B cell (primary cell): ENCODE measurements around the gene TUBB2A. TPM values are rescaled to one million over a fixed set of nuclear protein-coding genes. Genes with fewer than 3 reads are reported as not detected.

ENCODE experiments used
- ATAC-seq: fragments of 200-7000 bp; cut with Tn5 transposase; one replicate; pipeline ENCODE4 v1.10.0; 2021; ENCODE audit warnings: low read depth, mild to moderate bottlenecking, moderate number of reproducible peaks, moderate library complexity
- CTCF ChIA-PET: fragments of 350-600 bp; sonication (Branson Sonifier 250); formaldehyde crosslinking; loops from one replicate; lab custom pipeline; 2021; ENCODE audit warnings: antibody characterized with exemption, inconsistent platforms; lab: Charles Lee
- POLR2A ChIA-PET: fragments of 350-600 bp; sonication (Branson Sonifier 250); formaldehyde crosslinking; loops from one replicate; lab custom pipeline; 2021; ENCODE audit warnings: antibody characterized with exemption; lab: Charles Lee
- DNase-seq: peaks from one replicate; pipeline ENCODE4 v3.0.0; 2013
- H2AFZ ChIP-seq: 2 replicates; pipeline ENCODE4 v1.6.1; 2012; ENCODE audit warnings: mild to moderate bottlenecking, low read depth, low read length; ENCODE audit not compliant: insufficient read depth, poor library complexity, severe bottlenecking
- H3K27ac ChIP-seq, 2 donors: 1 replicate in 1 of 2; 2 replicates in 1 of 2; pipeline ENCODE4 v1.5.1; 2012 to 2013; ENCODE audit warnings: low read length in 2 of 2, mild to moderate bottlenecking in 2 of 2, moderate library complexity in 1 of 2
- H3K27me3 ChIP-seq, 4 experiments: fragments of 200-600 bp in 1 of 4; sonication (generic) in 1 of 4; replicated peaks in 1 of 4; 1 replicate in 2 of 4; 2 replicates in 2 of 4; pipeline versions ENCODE4 v1.6.1 to v1.7.0; 2013 to 2016; ENCODE audit warnings: low read length in 3 of 4, mild to moderate bottlenecking in 2 of 4, mixed read lengths in 1 of 4, moderate library complexity in 1 of 4; ENCODE audit not compliant: insufficient read depth in 4 of 4, control insufficient read depth in 3 of 4; ENCODE audit errors: control extremely low read depth in 1 of 4
- H3K36me3 ChIP-seq, 2 experiments: replicated peaks in 1 of 2; 1 replicate in 1 of 2; 2 replicates in 1 of 2; pipeline versions ENCODE4 v1.6.1 to v1.7.1; 2013; ENCODE audit warnings: low read length in 1 of 2; ENCODE audit not compliant: insufficient read depth in 2 of 2, control insufficient read depth in 1 of 2; ENCODE audit errors: control extremely low read depth in 1 of 2, extremely low read depth in 1 of 2
- H3K4me1 ChIP-seq, 2 donors: fragments of 200-600 bp in 1 of 2; sonication (generic) in 1 of 2; 1 replicate in 1 of 2; 2 replicates in 1 of 2; pipeline versions ENCODE4 v1.5.1 to v1.6.1; 2013 to 2017; ENCODE audit warnings: low read length in 2 of 2; ENCODE audit not compliant: control insufficient read depth in 2 of 2, insufficient read depth in 2 of 2
- H3K4me2 ChIP-seq: replicated peaks from 2 replicates; pipeline ENCODE3; 2012; ENCODE audit warnings: mild to moderate bottlenecking, low read depth, low read length; ENCODE audit not compliant: poor library complexity, severe bottlenecking
- H3K4me3 ChIP-seq, 5 experiments: fragments of 200-600 bp in 1 of 5; sonication (generic) in 1 of 5; 1 replicate in 3 of 5; 2 replicates in 2 of 5; pipeline versions ENCODE4 v1.5.1 to v1.7.0; 2011 to 2016; ENCODE audit warnings: low read length in 4 of 5, mild to moderate bottlenecking in 4 of 5, low read depth in 2 of 5, control low read depth in 1 of 5, moderate library complexity in 1 of 5; ENCODE audit not compliant: insufficient read depth in 1 of 5; ENCODE audit errors: control extremely low read depth in 1 of 5, extremely low read depth in 1 of 5
- H3K79me2 ChIP-seq: fragments of 200-600 bp; sonication (generic); one replicate; pipeline ENCODE4 v1.6.0; 2016; ENCODE audit warnings: low read length; ENCODE audit not compliant: control insufficient read depth, insufficient read depth
- H3K9ac ChIP-seq: fragments of 200-600 bp; sonication (generic); 2 replicates; pipeline ENCODE4 v1.6.1; 2017; ENCODE audit warnings: mild to moderate bottlenecking, low read length, moderate library complexity
- H3K9me3 ChIP-seq, 3 donors: one replicate each; pipeline versions ENCODE4 v1.6.1 to v1.7.1; 2013; ENCODE audit warnings: low read length in 2 of 3; ENCODE audit not compliant: control insufficient read depth in 2 of 3, insufficient read depth in 1 of 3; ENCODE audit errors: control extremely low read depth in 1 of 3
- H4K20me1 ChIP-seq: 2 replicates; pipeline ENCODE4 v1.6.0; 2012; ENCODE audit warnings: mild to moderate bottlenecking, low read length; ENCODE audit not compliant: insufficient read depth, control insufficient read depth, poor library complexity, severe bottlenecking
- H3K27ac Mint-ChIP-seq: one replicate; pipeline ENCODE4 v1.8.0; 2021; ENCODE audit warnings: mixed read lengths
- H3K27me3 Mint-ChIP-seq: one replicate; pipeline ENCODE4 v1.8.0; 2021; ENCODE audit warnings: mixed read lengths
- H3K4me1 Mint-ChIP-seq: one replicate; pipeline ENCODE4 v1.8.0; 2021; ENCODE audit warnings: mixed read lengths
- H3K4me3 Mint-ChIP-seq: one replicate; pipeline ENCODE4 v1.8.0; 2021; ENCODE audit warnings: mixed read lengths
- H3K9me3 Mint-ChIP-seq: one replicate; pipeline ENCODE4 v1.8.0; 2022; ENCODE audit warnings: mixed read lengths; ENCODE audit not compliant: insufficient read depth
- EZH2 ChIP-seq: IDR thresholded peaks from 2 replicates; pipeline ENCODE4 v1.6.1; 2012; ENCODE audit warnings: borderline replicate concordance, low read depth, mild to moderate bottlenecking, moderate library complexity, low read length; ENCODE audit not compliant: insufficient read depth, poor library complexity, severe bottlenecking
- WGBS: methylation state at CpG from one replicate; pipeline ENCODE4 v1.1.5; 2013; ENCODE audit warnings: missing lambda C conversion rate; ENCODE audit not compliant: insufficient coverage; 5-methylcytosine and 5-hydroxymethylcytosine counted together
- intact Hi-C: fragments of 100-400 bp; cut with micrococcal nuclease; formaldehyde crosslinking; loops from one replicate; pipeline ENCODE4 v1.10.0; 2022
- polyA plus RNA-seq: library from polyadenylated mRNA; depleted of rRNA; stranded (reverse); fragments of >200 nt; gene quantifications from 2 replicates; pipeline ENCODE4 v1.2.3, GENCODE V29; 2012
- total RNA-seq, 2 donors: library from RNA; stranded (reverse); fragments of 120-200 nt in 1 of 2; gene quantifications; 1 replicate in 1 of 2; 2 replicates in 1 of 2; pipeline versions ENCODE4 v1.2.3 to v1.2.4, GENCODE V29; 2013 to 2022
- TF ChIP-seq, protein P1 (sequence below): fragments of 200-600 bp; IDR thresholded peaks from one replicate; pipeline ENCODE4 v1.8.0; 2022; ENCODE audit warnings: antibody characterized with exemption, mild to moderate bottlenecking

Gene TUBB2A
- total and polyA plus RNA-seq, 2 donors (not counting 1 experiment from before 2014, with no cell fraction given): 4.2 to 146 TPM

DNA sequence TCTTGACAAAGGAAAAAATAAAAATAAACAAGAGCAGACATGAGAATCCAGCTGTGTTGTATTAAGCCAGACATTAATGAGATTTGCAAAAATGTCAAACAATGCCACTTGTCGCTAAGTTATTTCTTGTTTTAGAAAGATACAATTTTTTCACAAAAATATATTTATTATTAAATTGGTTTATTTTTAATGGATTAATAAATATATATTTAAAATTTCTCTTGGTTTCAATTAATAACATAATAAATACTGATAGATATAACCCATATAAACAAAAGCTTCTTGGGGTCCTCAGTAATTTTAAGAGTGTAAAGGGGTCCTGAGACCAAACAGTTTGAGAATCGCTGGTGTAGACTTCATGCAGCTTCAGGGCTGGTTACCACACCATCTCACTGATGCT is 44.0 kb upstream of the TUBB2A start:
- Histone ChIP-seq H3K9me3 (peaks cover 0 to 18% (median 14%) of the 10 kb centered on the region in 3 donors), H3K9ac (no peak overlapping the region), H3K27me3 (no peaks in the 10 kb centered on the region), H3K4me1 (peaks cover 10 to 15% of the 10 kb centered on the region in 2 donors), H2AFZ (no peak overlapping the region), H3K4me2 (no peak overlapping the region), H3K79me2 (no peaks in the 10 kb centered on the region), H3K4me3 (no peak overlapping the region), H3K27ac (no peak overlapping the region), H4K20me1 (no peaks in the 10 kb centered on the region), H3K36me3 (no peaks in the 10 kb centered on the region)
- ATAC-seq (no peak), DNase-seq (no peak)
- H3K4me3 Mint-ChIP-seq: no peak overlapping the region
- H3K27me3 Mint-ChIP-seq: no peaks in the 10 kb centered on the region
- H3K4me1 Mint-ChIP-seq: peaks cover 20% of the 10 kb centered on the region
- intact Hi-C loops: no loop called here
- H3K27ac Mint-ChIP-seq: no peak overlapping the region
- 88% methylated on average over 1 of the region's 2 CpGs for WGBS
- TF ChIP-seq, protein P1, sequence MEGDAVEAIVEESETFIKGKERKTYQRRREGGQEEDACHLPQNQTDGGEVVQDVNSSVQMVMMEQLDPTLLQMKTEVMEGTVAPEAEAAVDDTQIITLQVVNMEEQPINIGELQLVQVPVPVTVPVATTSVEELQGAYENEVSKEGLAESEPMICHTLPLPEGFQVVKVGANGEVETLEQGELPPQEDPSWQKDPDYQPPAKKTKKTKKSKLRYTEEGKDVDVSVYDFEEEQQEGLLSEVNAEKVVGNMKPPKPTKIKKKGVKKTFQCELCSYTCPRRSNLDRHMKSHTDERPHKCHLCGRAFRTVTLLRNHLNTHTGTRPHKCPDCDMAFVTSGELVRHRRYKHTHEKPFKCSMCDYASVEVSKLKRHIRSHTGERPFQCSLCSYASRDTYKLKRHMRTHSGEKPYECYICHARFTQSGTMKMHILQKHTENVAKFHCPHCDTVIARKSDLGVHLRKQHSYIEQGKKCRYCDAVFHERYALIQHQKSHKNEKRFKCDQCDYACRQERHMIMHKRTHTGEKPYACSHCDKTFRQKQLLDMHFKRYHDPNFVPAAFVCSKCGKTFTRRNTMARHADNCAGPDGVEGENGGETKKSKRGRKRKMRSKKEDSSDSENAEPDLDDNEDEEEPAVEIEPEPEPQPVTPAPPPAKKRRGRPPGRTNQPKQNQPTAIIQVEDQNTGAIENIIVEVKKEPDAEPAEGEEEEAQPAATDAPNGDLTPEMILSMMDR: no peak
- TF ChIP-seq EZH2: no peak
- CTCF ChIA-PET: no interaction called here
- POLR2A ChIA-PET: no interaction called here
- peaks cover 8% of the 10 kb centered on the region for H3K9me3 Mint-ChIP-seq

DNA sequence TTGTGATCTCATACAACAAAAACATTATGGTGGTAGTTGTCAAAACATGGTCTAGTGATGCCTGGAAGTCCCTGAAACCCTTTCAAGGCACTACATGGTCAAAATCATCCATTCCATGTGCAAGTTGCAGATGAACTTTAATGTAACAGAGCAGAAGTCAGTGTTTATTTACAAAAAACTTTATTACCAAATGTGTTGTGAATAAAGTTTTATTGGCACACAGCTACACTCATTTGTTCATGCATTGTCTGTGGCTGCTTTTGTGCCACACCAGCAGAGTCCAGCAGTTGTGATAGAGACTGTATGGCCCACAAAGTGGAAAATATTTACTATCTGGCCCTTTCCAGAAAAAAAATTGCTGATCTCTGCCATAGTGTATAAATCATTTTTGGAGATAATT is 43.3 kb upstream of the TUBB2A start:
- Mint-ChIP-seq H3K27me3 (no peaks in the 10 kb centered on the region), H3K27ac (no peak overlapping the region), H3K9me3 (peaks cover 8% of the 10 kb centered on the region), H3K4me3 (no peak overlapping the region), H3K4me1 (peaks cover 20% of the 10 kb centered on the region)
- ChIA-PET CTCF (no interaction called here), POLR2A (no interaction called here)
- Histone ChIP-seq H3K27ac (no peak overlapping the region), H2AFZ (no peak overlapping the region), H3K9ac (no peak overlapping the region), H3K4me1 (peaks cover 10 to 15% of the 10 kb centered on the region in 2 donors), H3K36me3 (no peaks in the 10 kb centered on the region), H3K9me3 (peaks cover 0 to 23% (median 14%) of the 10 kb centered on the region in 3 donors), H3K4me3 (no peak overlapping the region), H3K4me2 (no peak overlapping the region), H3K79me2 (no peaks in the 10 kb centered on the region), H3K27me3 (no peaks in the 10 kb centered on the region), H4K20me1 (no peaks in the 10 kb centered on the region)
- intact Hi-C loops: no loop called here
- TF ChIP-seq, protein P1: no peak
- no peak for TF ChIP-seq EZH2
- DNase-seq (no peak), ATAC-seq (no peak)
